Inflammatory macrophage (primary cell): ENCODE results near the gene ZNF618.

ENCODE experiments used
- DNase-seq, 2 donors: peaks; one replicate each; pipeline ENCODE4 v3.0.0-alpha.2; 2020 to 2022

The ZNF618 gene

GRCh38 chr9:114002271-114002985 lies 126.3 kb downstream of the ZNF618 start:
- no peak for DNase-seq

- no peak for DNase-seq
Measured at GRCh38 chr9:114002986-114003350, 126.9 kb downstream of the ZNF618 start.

- DNase-seq, result no peak
Measured at GRCh38 chr9:114003351-114003750, 127.2 kb downstream of the ZNF618 start.

- no peak for DNase-seq
Measured at GRCh38 chr9:114003758-114004157, 127.6 kb downstream of the ZNF618 start.

GRCh38 chr9:114004221-114004716 lies 128.2 kb downstream of the ZNF618 start:
- DNase-seq, result peak; percentile 16 to 32

GRCh38 chr9:114005371-114006154 lies 129.5 kb downstream of the ZNF618 start:
- DNase-seq, result no peak

- DNase-seq, result no peak
Measured at GRCh38 chr9:114006155-114006550, 130.0 kb downstream of the ZNF618 start.

GRCh38 chr9:114006931-114007691 lies 131.0 kb downstream of the ZNF618 start:
- no peak for DNase-seq

- no peak for DNase-seq
Measured at GRCh38 chr9:114007991-114008666, 132.0 kb downstream of the ZNF618 start.

- no peak for DNase-seq
Measured at GRCh38 chr9:114008667-114009410, 132.7 kb downstream of the ZNF618 start.

- DNase-seq, result no peak
Measured at GRCh38 chr9:114011313-114011712, 135.2 kb downstream of the ZNF618 start.

- DNase-seq, result no peak
Measured at GRCh38 chr9:114012126-114012525, 136.0 kb downstream of the ZNF618 start.

GRCh38 chr9:114014044-114014443 lies 137.9 kb downstream of the ZNF618 start:
- no peak for DNase-seq

GRCh38 chr9:114015607-114016006 lies 139.5 kb downstream of the ZNF618 start:
- no peak for DNase-seq

GRCh38 chr9:114016101-114016500 lies 140.0 kb downstream of the ZNF618 start:
- DNase-seq, result no peak

- no peak for DNase-seq
Measured at GRCh38 chr9:114016629-114017423, 140.7 kb downstream of the ZNF618 start.

- DNase-seq, result no peak
Measured at GRCh38 chr9:114017741-114018715, 141.9 kb downstream of the ZNF618 start.

GRCh38 chr9:114021578-114021977 lies 145.5 kb downstream of the ZNF618 start:
- peak; percentile 48 to 71 for DNase-seq

GRCh38 chr9:114023961-114024360 lies 147.9 kb downstream of the ZNF618 start:
- no peak for DNase-seq
